Activated CD8-positive, alpha-beta memory T cell treated with anti-CD3 and anti-CD28 coated beads for 1 hour (primary cell): ENCODE results near the gene PELI1.
"Not testable (repeated sequence)": the region's sequence is repeated elsewhere in the genome, so short reads cannot be mapped to it uniquely, and the experiment has no call there.

Source experiments
- DNase-seq, 2 donors: peaks; one replicate each; pipeline ENCODE4 v3.0.0-alpha.2; 2020; ENCODE audit warnings: low read depth in 1 of 2; ENCODE audit errors: extremely low read depth in 1 of 2

Gene PELI1

GRCh38 chr2:64092502-64092901 is 51.7 kb downstream of the PELI1 start:
- DNase-seq, result no peak

GRCh38 chr2:64090264-64090663 is 54.0 kb downstream of the PELI1 start:
- no peak for DNase-seq

- no peak for DNase-seq
Measured at GRCh38 chr2:64086347-64087082, 57.7 kb downstream of the PELI1 start.

- DNase-seq, result no peak
Measured at GRCh38 chr2:64085936-64086335, 58.3 kb downstream of the PELI1 start.

- no peak for DNase-seq
Measured at GRCh38 chr2:64081046-64081445, 63.2 kb downstream of the PELI1 start.

GRCh38 chr2:64080179-64080578 is 64.0 kb downstream of the PELI1 start:
- no peak for DNase-seq

GRCh38 chr2:64079688-64080087 is 64.5 kb downstream of the PELI1 start:
- DNase-seq, result not testable (repeated sequence)

- DNase-seq, result not testable (repeated sequence)
Measured at GRCh38 chr2:64076828-64077227, 67.4 kb downstream of the PELI1 start.

GRCh38 chr2:64074616-64075015 is 69.6 kb downstream of the PELI1 start:
- not testable (repeated sequence) for DNase-seq

GRCh38 chr2:64067326-64067725 is 76.9 kb downstream of the PELI1 start:
- no peak for DNase-seq

GRCh38 chr2:64065516-64065915 is 78.7 kb downstream of the PELI1 start:
- DNase-seq, result no peak

- DNase-seq, result no peak
Measured at GRCh38 chr2:64063924-64064331, 80.3 kb downstream of the PELI1 start.

- DNase-seq, result no peak
Measured at GRCh38 chr2:64063454-64063853, 80.8 kb downstream of the PELI1 start.

- DNase-seq, result no peak
Measured at GRCh38 chr2:64062840-64063239, 81.4 kb downstream of the PELI1 start.

GRCh38 chr2:64059270-64059669 is 85.0 kb downstream of the PELI1 start:
- no peak for DNase-seq

- DNase-seq, result no peak
Measured at GRCh38 chr2:64056021-64056420, 88.2 kb downstream of the PELI1 start.

- no peak for DNase-seq
Measured at GRCh38 chr2:64054161-64054915, 89.9 kb downstream of the PELI1 start.

- DNase-seq, result no peak
Measured at GRCh38 chr2:64052463-64053241, 91.6 kb downstream of the PELI1 start.

- peak; percentile 17 to 33 for DNase-seq
Measured at GRCh38 chr2:64049633-64050220, 94.5 kb downstream of the PELI1 start.

GRCh38 chr2:64045938-64046337 is 98.3 kb downstream of the PELI1 start:
- DNase-seq, result no peak
